H1 (cell line): ENCODE results near the gene MFSD2A. TPM values are rescaled to one million over a fixed set of nuclear protein-coding genes. Genes with fewer than 3 reads are reported as not detected.
A peak's percentile ranks its signal among the peaks of the same experiment; 100 is the strongest.

ENCODE experiments used
- ASH2L ChIP-seq: fragments of 200-600, 300-600 bp; sonication (generic); IDR thresholded peaks from one replicate; pipeline ENCODE4 v1.7.1; 2017; ENCODE audit warnings: low read length
- BACH1 ChIP-seq: IDR thresholded peaks from 2 replicates; pipeline ENCODE4 v1.6.1; 2012; ENCODE audit warnings: low read length, improper control_type of control experiment
- EZH2 ChIP-seq: fragments of 200-600 bp; sonication (generic); IDR thresholded peaks from 2 replicates; pipeline ENCODE4 v1.7.1; 2012; ENCODE audit warnings: low read depth, mild to moderate bottlenecking, moderate library complexity, low read length, inconsistent platforms; ENCODE audit not compliant: severe bottlenecking
- KDM4A ChIP-seq: IDR thresholded peaks from one replicate; pipeline ENCODE4 v1.7.1; 2012; ENCODE audit warnings: low read depth, mild to moderate bottlenecking, moderate library complexity, low read length, inconsistent platforms; ENCODE audit not compliant: severe bottlenecking
- MAX ChIP-seq: IDR thresholded peaks from 2 replicates; pipeline ENCODE4 v1.6.1; 2012; ENCODE audit warnings: inconsistent platforms
- PHF8 ChIP-seq: fragments of 200-600 bp; sonication (generic); conservative IDR thresholded peaks from 2 replicates; pipeline ENCODE4 v1.7.1; 2012; ENCODE audit warnings: low read depth, mild to moderate bottlenecking, inconsistent platforms, low read length, moderate library complexity
- SP4 ChIP-seq: IDR thresholded peaks from 2 replicates; pipeline ENCODE4 v1.6.1; 2012; ENCODE audit warnings: low read length, inconsistent platforms
- TBP ChIP-seq: IDR thresholded peaks from 2 replicates; pipeline ENCODE4 v1.6.1; 2011; ENCODE audit warnings: low read depth, low read length, improper control_type of control experiment
- polyA plus RNA-seq, 7 experiments: library from polyadenylated mRNA; depleted of rRNA in 3 of 7; stranded (reverse) in 5 of 7; unstranded in 2 of 7; fragments of >200 nt in 5 of 7; fragments of 200-250 nt in 2 of 7; gene quantifications; 1 replicate in 5 of 7; 2 replicates in 1 of 7; 4 replicates in 1 of 7; pipeline versions ENCODE4 v1.2.1 to v1.2.3, GENCODE V29; 2011 to 2013; ENCODE audit warnings: missing spikeins in 2 of 7, mixed read lengths in 2 of 7
- total RNA-seq: library from RNA; stranded (reverse); fragmentation: NEBNext Ultra II Directional; extraction: Animal tissue kit (Norgen Biotek cat#: 25700); gene quantifications from 2 replicates; pipeline ENCODE4 v1.2.1, GENCODE V29; 2021

Gene MFSD2A
- total and polyA plus RNA-seq, 2 of the 8 experiments (the other 6 are each of a cell fraction or from before 2014, with no cell fraction given) = 18.3 to 25.9 TPM

GRCh38 chr1:39954870-39955546, at the start of gene MFSD2A (continued):
- TF ChIP-seq KDM4A (peak; percentile 78), MAX (peak; percentile 91), SP4 (0 out of 2 replicates have a peak, but pooled peaks have one; percentile 43), BACH1 (no peak), TBP (peak; percentile 90), ASH2L (peak; percentile 45), PHF8 (peak; percentile 68; the same call in 1 of the 2 replicates), EZH2 (no peak)
